WTC11 (cell line): ENCODE measurements around the gene INPP5K. TPM values are rescaled to one million over a fixed set of nuclear protein-coding genes. Genes with fewer than 3 reads are reported as not detected.

Experiments used
- ATAC-seq: fragments of 200-7000 bp; cut with Tn5 transposase; 2 replicates; pipeline ENCODE4 v1.10.0; 2021; ENCODE audit warnings: mild to moderate bottlenecking, moderate library complexity
- CTCF ChIA-PET: fragments of 300-600 bp; sonication (Branson Sonifier 250); formaldehyde crosslinking; loops from one replicate; lab custom pipeline; 2021; ENCODE audit warnings: antibody characterized with exemption; lab: Charles Lee
- POLR2A ChIA-PET: fragments of 350-600 bp; sonication (Branson Sonifier 250); formaldehyde crosslinking; loops from one replicate; lab custom pipeline; 2021; ENCODE audit warnings: antibody characterized with exemption; lab: Charles Lee
- DNase-seq: peaks from one replicate; pipeline ENCODE4 v3.0.0; 2021; ENCODE audit warnings: low spot score
- H3K27ac Mint-ChIP-seq: 2 replicates; pipeline ENCODE4 v1.8.0; 2021; ENCODE audit warnings: mixed read lengths
- H3K27me3 Mint-ChIP-seq: 2 replicates; pipeline ENCODE4 v1.8.0; 2021; ENCODE audit warnings: low read depth, mild to moderate bottlenecking, moderate library complexity, mixed read lengths
- H3K36me3 Mint-ChIP-seq: 2 replicates; pipeline ENCODE4 v1.8.0; 2021; ENCODE audit warnings: mixed read lengths
- H3K4me1 Mint-ChIP-seq: 2 replicates; pipeline ENCODE4 v1.8.0; 2022; ENCODE audit warnings: mixed read lengths
- H3K4me3 Mint-ChIP-seq: 2 replicates; pipeline ENCODE4 v1.8.0; 2021; ENCODE audit warnings: mild to moderate bottlenecking, moderate library complexity, mixed read lengths
- H3K9me3 Mint-ChIP-seq: 2 replicates; pipeline ENCODE4 v1.8.0; 2021; ENCODE audit warnings: mixed read lengths
- AR ChIP-seq: fragments of 250-450 bp; sonication (Bioruptor Pico); IDR thresholded peaks from 2 replicates; pipeline ENCODE4 v1.9.0; 2021; ENCODE audit warnings: mild to moderate bottlenecking
- E2F1 ChIP-seq: sonication (generic); formaldehyde crosslinking; IDR thresholded peaks from 2 replicates; pipeline ENCODE4 v1.8.0; 2022; ENCODE audit warnings: mild to moderate bottlenecking, missing genetic modification reagents
- E2F5 ChIP-seq: sonication (generic); formaldehyde crosslinking; IDR thresholded peaks from 2 replicates; pipeline ENCODE4 v1.8.1; 2022; ENCODE audit warnings: mild to moderate bottlenecking, moderate library complexity, missing genetic modification reagents
- EMX1 ChIP-seq: fragments of 250-450 bp; sonication (Bioruptor Pico); IDR thresholded peaks from 2 replicates; pipeline ENCODE4 v1.8.0; 2021; ENCODE audit warnings: mild to moderate bottlenecking
- GTF2I ChIP-seq: fragments of 250-450 bp; sonication (Bioruptor Pico); conservative IDR thresholded peaks from 2 replicates; pipeline ENCODE4 v1.4.0; 2021; ENCODE audit warnings: mild to moderate bottlenecking
- MLX ChIP-seq: sonication (generic); formaldehyde crosslinking; IDR thresholded peaks from 2 replicates; pipeline ENCODE4 v1.8.1; 2023; ENCODE audit warnings: mild to moderate bottlenecking, missing genetic modification reagents, moderate library complexity
- MYBL2 ChIP-seq: sonication (generic); formaldehyde crosslinking; IDR thresholded peaks from 2 replicates; pipeline ENCODE4 v1.8.1; 2023; ENCODE audit warnings: mild to moderate bottlenecking, moderate library complexity, missing genetic modification reagents
- NFATC4 ChIP-seq: fragments of 250-450 bp; sonication (Bioruptor Pico); IDR thresholded peaks from 2 replicates; pipeline ENCODE4 v1.9.0; 2021; ENCODE audit warnings: mild to moderate bottlenecking
- NR2C2 ChIP-seq: sonication (generic); formaldehyde crosslinking; IDR thresholded peaks from 2 replicates; pipeline ENCODE4 v1.8.0; 2022; ENCODE audit warnings: mild to moderate bottlenecking, missing genetic modification reagents
- PRDM15 ChIP-seq: sonication (generic); formaldehyde crosslinking; IDR thresholded peaks from 2 replicates; pipeline ENCODE4 v1.8.0; 2022; ENCODE audit warnings: missing genetic modification reagents
- PRRX2 ChIP-seq: fragments of 250-450 bp; sonication (Bioruptor Pico); IDR thresholded peaks from 2 replicates; pipeline ENCODE4 v1.8.0; 2021; ENCODE audit warnings: mild to moderate bottlenecking
- SOX15 ChIP-seq: fragments of 250-450 bp; sonication (Bioruptor Pico); IDR thresholded peaks from 2 replicates; pipeline ENCODE4 v1.9.0; 2021; ENCODE audit warnings: mild to moderate bottlenecking
- ZNF263 ChIP-seq: sonication (generic); formaldehyde crosslinking; IDR thresholded peaks from 2 replicates; pipeline ENCODE4 v1.8.1; 2022; ENCODE audit warnings: low read depth, mild to moderate bottlenecking, moderate library complexity, missing genetic modification reagents
- ZNF416 ChIP-seq: fragments of 250-450 bp; sonication (Bioruptor Pico); IDR thresholded peaks from 2 replicates; pipeline ENCODE4 v1.9.0; 2021; ENCODE audit warnings: mild to moderate bottlenecking, inconsistent platforms
- total RNA-seq: library from RNA; stranded (reverse); gene quantifications from 3 replicates; pipeline ENCODE4 v1.2.3, GENCODE V29; 2021
- TF ChIP-seq, protein P1 (sequence below): sonication (generic); formaldehyde crosslinking; IDR thresholded peaks from 2 replicates; pipeline ENCODE4 v1.8.1; 2022; ENCODE audit warnings: mild to moderate bottlenecking, missing genetic modification reagents, moderate library complexity, borderline replicate concordance
- TF ChIP-seq, protein P2 (sequence below): fragments of 250-450 bp; sonication (Bioruptor Pico); IDR thresholded peaks from 2 replicates; pipeline ENCODE4 v2.1.2; 2022; ENCODE audit warnings: mild to moderate bottlenecking, moderate library complexity

INPP5K gene
- total RNA-seq, 1 experiment from 2014 or later: 26.8 TPM

DNA sequence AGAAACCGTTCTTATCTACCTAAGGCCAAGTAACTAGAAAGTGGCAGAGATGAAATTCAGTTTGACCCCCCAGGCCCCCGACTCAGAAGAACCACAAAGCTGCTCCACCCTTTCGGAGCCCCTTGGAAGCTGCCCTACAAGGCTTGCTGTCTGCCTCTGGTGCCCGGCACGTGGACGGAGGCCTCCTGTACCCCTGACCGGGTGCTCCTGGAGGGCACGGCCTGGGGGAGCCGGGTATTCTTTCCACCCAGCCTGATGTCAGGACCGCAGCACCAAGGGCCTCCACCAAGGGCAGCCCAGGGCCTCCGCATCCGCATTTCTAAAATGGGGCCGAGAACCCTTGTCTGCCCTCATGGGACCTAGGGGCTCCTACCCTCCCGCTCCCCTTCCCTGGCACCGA lies 44.9 kb downstream of the INPP5K start (continued):
- TF ChIP-seq SOX15 (no peak), MLX (no peak), GTF2I (CRISPR knock-in tag) (no peak), PRDM15 (CRISPR knock-in tag) (no peak), ZNF263 (CRISPR knock-in tag) (no peak), NR2C2 (CRISPR knock-in tag) (no peak)
- TF ChIP-seq, all 79 proteins: peak for 0

- no peak overlapping the region for H3K27ac Mint-ChIP-seq
- no peaks in the 10 kb centered on the region for H3K27me3 Mint-ChIP-seq
- H3K9me3 Mint-ChIP-seq: no peaks in the 10 kb centered on the region
- POLR2A ChIA-PET: interaction anchor here (0.6 kb wide), 1 partner anchor 48 kb away, joined by 3 read pairs; no protein-coding TSS in a partner anchor
- H3K4me3 Mint-ChIP-seq: no peak overlapping the region
- ATAC-seq: no peak
- H3K36me3 Mint-ChIP-seq: peaks cover 31% of the 10 kb centered on the region
- DNase-seq: no peak
- H3K4me1 Mint-ChIP-seq: peaks cover 9% of the 10 kb centered on the region
- no peak for TF ChIP-seq E2F5 (CRISPR knock-in tag)
- TF ChIP-seq, protein P1, sequence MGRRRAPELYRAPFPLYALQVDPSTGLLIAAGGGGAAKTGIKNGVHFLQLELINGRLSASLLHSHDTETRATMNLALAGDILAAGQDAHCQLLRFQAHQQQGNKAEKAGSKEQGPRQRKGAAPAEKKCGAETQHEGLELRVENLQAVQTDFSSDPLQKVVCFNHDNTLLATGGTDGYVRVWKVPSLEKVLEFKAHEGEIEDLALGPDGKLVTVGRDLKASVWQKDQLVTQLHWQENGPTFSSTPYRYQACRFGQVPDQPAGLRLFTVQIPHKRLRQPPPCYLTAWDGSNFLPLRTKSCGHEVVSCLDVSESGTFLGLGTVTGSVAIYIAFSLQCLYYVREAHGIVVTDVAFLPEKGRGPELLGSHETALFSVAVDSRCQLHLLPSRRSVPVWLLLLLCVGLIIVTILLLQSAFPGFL: no peak
- TF ChIP-seq, protein P2, sequence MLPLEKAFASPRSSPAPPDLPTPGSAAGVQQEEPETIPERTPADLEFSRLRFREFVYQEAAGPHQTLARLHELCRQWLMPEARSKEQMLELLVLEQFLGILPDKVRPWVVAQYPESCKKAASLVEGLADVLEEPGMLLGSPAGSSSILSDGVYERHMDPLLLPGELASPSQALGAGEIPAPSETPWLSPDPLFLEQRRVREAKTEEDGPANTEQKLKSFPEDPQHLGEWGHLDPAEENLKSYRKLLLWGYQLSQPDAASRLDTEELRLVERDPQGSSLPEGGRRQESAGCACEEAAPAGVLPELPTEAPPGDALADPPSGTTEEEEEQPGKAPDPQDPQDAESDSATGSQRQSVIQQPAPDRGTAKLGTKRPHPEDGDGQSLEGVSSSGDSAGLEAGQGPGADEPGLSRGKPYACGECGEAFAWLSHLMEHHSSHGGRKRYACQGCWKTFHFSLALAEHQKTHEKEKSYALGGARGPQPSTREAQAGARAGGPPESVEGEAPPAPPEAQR (CRISPR knock-in tag): no peak
- TF ChIP-seq EMX1 (CRISPR knock-in tag): no peak
- no peak for TF ChIP-seq NFATC4 (CRISPR knock-in tag)
- TF ChIP-seq AR: no peak
- TF ChIP-seq PRRX2 (CRISPR knock-in tag): no peak
- no peak for TF ChIP-seq ZNF416
- TF ChIP-seq E2F1: no peak
- no peak for TF ChIP-seq MYBL2 (CRISPR knock-in tag)
- CTCF ChIA-PET: interaction anchor here (1.3 kb wide), 1 partner anchor 105 kb away, joined by 4 read pairs; no protein-coding TSS in a partner anchor
Measured at GRCh38 chr17:1470755-1471462, 45.5 kb downstream of the INPP5K start.
